Nephron (organoid): ENCODE data around the gene SERPINA10.
A peak's percentile ranks its signal among the peaks of the same experiment; 100 is the strongest.

Experiments
- H3K27ac Mint-ChIP-seq, 3 experiments: 2 replicates each; pipeline ENCODE4 v1.8.0; 2020; ENCODE audit warnings: mixed read lengths in 3 of 3, mild to moderate bottlenecking in 2 of 3, moderate library complexity in 1 of 3
- H3K27me3 Mint-ChIP-seq: 2 replicates; pipeline ENCODE4 v1.8.0; 2021; ENCODE audit warnings: low read depth, mild to moderate bottlenecking, moderate library complexity, mixed read lengths
- H3K36me3 Mint-ChIP-seq: 2 replicates; pipeline ENCODE4 v1.8.0; 2020; ENCODE audit warnings: low read depth, mixed read lengths
- H3K4me1 Mint-ChIP-seq: 2 replicates; pipeline ENCODE4 v1.8.0; 2020; ENCODE audit warnings: mixed read lengths
- H3K4me3 Mint-ChIP-seq, 3 experiments: 2 replicates each; pipeline ENCODE4 v1.8.0; 2020; ENCODE audit warnings: mild to moderate bottlenecking in 3 of 3, mixed read lengths in 3 of 3, moderate library complexity in 2 of 3
- H3K9me3 Mint-ChIP-seq: 2 replicates; pipeline ENCODE4 v1.8.0; 2020; ENCODE audit warnings: mixed read lengths
- TF ChIP-seq, protein P1 (sequence below), 3 experiments: fragments of 200-600 bp; sonication (generic); IDR thresholded peaks; one replicate each; pipeline ENCODE4 v1.5.0; 2021; ENCODE audit warnings: antibody characterized with exemption in 3 of 3; ENCODE audit not compliant: unreplicated experiment in 3 of 3

Gene SERPINA10

DNA sequence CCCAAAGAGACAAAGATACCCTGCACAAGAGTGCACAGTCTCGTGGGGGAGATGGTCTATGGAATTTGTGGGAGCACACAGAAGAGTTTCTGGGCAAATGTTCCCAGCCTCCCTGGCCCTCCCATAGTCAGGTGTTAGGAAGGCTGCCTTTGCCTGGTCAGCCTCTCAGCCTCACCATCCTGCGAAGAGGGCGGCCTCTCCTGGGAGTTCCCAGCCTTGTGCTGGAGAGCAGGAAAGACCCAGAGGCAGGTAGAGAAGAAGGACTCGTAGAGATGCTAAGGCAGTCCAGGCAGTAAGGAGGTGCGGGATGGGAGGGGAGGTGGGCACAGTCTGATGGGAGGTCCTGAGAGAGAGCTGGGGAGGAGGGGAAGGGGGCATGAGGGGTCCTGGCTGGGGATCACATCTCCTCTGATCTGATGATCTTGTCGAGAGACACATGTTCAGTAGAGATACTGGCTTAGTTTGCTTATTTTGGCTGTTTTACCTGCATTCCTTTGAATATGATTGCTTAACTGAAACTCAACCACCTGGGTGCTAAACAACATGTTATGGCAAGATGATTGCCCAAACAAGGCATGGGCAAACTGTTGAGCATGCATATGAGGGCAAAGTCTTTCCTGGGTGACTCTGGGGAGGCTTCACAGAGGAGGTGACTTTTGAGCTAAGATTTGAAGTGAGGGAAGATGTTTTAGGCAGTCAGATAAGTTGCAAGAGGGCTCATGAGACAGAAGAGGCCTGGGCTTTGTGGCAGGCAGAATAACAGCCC is 19.6 kb upstream of the SERPINA10 start:
- Mint-ChIP-seq H3K4me1 (no peaks in the 10 kb centered on the region), H3K27ac (no peak overlapping the region), H3K9me3 (peaks cover 19% of the 10 kb centered on the region), H3K36me3 (no peaks in the 10 kb centered on the region), H3K27me3 (peaks cover 16% of the 10 kb centered on the region), H3K4me3 (no peak overlapping the region)
- TF ChIP-seq, protein P1, sequence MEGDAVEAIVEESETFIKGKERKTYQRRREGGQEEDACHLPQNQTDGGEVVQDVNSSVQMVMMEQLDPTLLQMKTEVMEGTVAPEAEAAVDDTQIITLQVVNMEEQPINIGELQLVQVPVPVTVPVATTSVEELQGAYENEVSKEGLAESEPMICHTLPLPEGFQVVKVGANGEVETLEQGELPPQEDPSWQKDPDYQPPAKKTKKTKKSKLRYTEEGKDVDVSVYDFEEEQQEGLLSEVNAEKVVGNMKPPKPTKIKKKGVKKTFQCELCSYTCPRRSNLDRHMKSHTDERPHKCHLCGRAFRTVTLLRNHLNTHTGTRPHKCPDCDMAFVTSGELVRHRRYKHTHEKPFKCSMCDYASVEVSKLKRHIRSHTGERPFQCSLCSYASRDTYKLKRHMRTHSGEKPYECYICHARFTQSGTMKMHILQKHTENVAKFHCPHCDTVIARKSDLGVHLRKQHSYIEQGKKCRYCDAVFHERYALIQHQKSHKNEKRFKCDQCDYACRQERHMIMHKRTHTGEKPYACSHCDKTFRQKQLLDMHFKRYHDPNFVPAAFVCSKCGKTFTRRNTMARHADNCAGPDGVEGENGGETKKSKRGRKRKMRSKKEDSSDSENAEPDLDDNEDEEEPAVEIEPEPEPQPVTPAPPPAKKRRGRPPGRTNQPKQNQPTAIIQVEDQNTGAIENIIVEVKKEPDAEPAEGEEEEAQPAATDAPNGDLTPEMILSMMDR (IDR thresholded peaks at IDR 0.05; ENCODE audit: unreplicated experiment in 3 of 3), result no peak

DNA sequence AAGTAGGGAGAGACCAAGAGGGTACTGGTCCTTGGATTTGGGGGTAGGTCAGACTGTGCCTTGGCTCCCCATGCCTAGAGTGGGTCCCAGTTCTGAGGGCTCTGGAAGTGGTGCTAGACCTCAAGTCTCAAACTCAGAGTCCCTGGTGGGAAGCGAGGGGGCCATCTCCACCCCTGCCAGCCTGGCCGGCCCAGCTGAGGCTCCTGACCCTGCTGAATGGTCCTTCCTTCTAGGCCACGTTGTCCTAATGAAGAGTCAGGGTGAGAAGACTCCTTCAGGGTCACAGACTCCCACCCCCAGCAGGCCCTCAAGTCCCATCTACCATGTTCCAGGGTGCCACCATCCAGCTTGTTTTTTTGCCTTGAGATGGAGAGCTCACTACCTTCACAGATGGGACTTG is 17.2 kb upstream of the SERPINA10 start:
- Mint-ChIP-seq H3K4me1 (no peaks in the 10 kb centered on the region), H3K4me3 (no peak overlapping the region), H3K9me3 (peaks cover 23% of the 10 kb centered on the region), H3K27me3 (peaks cover 16% of the 10 kb centered on the region), H3K27ac (no peak overlapping the region), H3K36me3 (no peaks in the 10 kb centered on the region)
- TF ChIP-seq, protein P1 (IDR thresholded peaks at IDR 0.05; ENCODE audit: unreplicated experiment in 3 of 3), result no peak

DNA sequence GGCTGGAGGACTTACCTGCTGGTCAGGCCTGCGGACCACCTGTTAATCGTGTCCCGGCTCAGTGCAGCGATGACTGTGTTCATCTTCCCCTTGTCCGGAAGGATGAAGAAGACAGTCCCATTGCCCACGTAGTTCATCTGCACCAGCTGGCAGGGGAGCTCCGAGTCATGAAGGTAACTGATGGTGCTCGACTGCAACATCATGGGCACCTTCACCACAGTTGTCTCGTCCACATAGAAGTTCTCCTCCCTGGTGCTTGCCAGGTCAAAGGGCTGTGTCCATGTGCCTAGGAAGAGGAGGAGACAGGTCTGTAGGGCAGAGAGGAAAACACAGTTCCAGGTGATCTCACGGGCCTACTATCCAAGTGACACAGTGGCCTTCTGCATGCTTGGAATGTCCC is 16.7 kb upstream of the SERPINA10 start:
- Mint-ChIP-seq H3K4me1 (no peaks in the 10 kb centered on the region), H3K9me3 (peaks cover 23% of the 10 kb centered on the region), H3K27ac (no peak overlapping the region), H3K36me3 (no peaks in the 10 kb centered on the region), H3K27me3 (peaks cover 16% of the 10 kb centered on the region), H3K4me3 (no peak overlapping the region)
- TF ChIP-seq, protein P1 (IDR thresholded peaks at IDR 0.05; ENCODE audit: unreplicated experiment in 3 of 3), result no peak

DNA sequence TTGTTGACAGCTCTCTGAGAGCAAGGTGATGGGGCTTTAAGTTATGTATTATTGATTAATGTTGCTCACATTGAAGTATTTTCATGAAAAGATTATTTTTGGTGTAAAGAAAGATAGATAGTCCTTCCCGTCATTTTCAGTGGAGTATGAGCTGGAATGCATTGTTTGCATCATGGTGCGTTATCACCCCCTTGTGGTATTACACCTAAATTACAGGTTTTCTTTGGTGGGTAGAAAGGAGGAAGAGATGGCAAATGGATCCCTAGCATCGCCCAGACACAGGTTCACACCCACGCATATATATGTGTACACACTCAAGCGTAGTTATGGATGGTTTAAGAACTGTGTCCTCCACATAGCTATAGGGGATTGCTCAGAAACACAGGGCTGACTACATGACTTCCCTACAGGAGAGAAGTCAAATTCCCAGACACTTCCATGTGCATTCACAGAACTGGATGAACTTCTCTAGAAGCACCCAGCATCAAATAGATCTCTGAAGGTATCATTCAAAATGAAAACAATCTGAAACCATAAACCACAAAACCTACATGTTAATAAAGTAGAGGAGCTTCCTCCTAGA is 14.4 kb upstream of the SERPINA10 start:
- H3K27ac Mint-ChIP-seq, result no peak overlapping the region
- H3K9me3 Mint-ChIP-seq, result peaks cover 30% of the 10 kb centered on the region
- no peak overlapping the region for H3K4me3 Mint-ChIP-seq
- TF ChIP-seq, protein P1 (IDR thresholded peaks at IDR 0.05; ENCODE audit: unreplicated experiment in 3 of 3), result peak in 1 of 3 experiments; percentile 23
- H3K36me3 Mint-ChIP-seq, result no peaks in the 10 kb centered on the region
- H3K27me3 Mint-ChIP-seq, result peaks cover 15% of the 10 kb centered on the region
- H3K4me1 Mint-ChIP-seq, result no peaks in the 10 kb centered on the region

DNA sequence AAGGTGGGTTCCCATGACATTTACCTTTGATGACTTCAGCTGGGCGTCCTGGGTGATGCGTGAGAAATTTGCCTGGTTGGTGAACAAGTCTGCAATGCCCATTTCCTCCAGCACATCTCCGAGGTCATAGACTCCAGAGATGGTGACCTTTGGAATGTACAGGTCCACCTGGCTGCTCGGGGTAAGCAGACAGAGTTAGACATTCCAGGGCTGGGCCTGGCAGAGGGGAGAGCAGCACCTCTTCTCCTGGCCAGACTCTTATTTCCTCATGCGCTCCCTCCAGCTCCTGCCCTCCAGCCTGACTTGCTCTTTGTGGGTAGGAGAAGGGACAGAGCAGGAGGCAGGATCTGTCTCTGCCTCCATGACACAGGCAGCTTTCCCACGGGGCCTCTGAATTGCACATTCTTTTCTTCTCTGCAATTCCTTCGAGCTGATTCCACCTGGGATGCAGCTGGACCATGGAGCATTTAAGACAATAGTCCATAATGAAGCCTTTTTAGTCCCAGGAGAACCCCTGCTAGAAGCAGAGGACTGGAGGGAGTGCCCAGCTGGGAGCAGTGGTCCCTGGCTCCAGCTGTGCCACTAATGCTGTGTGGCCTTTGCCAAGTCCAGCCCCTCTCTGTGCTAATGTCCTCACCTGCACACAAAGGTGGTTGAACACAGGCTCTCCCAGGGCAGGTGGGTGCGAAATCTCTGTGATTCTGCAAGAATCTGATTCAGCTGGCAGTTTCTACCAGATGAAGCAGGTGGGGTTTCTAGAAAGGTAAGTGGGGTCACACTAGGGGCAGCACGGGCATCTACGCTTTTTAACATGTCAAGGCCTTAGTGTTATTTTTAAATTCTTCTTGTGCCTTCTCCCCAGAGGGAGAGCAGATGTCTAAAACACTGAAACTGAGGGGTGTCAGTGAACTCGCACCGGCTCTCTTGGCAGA is 13.2 kb upstream of the SERPINA10 start:
- no peak overlapping the region for H3K4me3 Mint-ChIP-seq
- TF ChIP-seq, protein P1 (IDR thresholded peaks at IDR 0.05; ENCODE audit: unreplicated experiment in 3 of 3), result no peak
- no peaks in the 10 kb centered on the region for H3K4me1 Mint-ChIP-seq
- no peaks in the 10 kb centered on the region for H3K36me3 Mint-ChIP-seq
- peaks cover 15% of the 10 kb centered on the region for H3K27me3 Mint-ChIP-seq
- H3K9me3 Mint-ChIP-seq, result peaks cover 33% of the 10 kb centered on the region
- no peak overlapping the region for H3K27ac Mint-ChIP-seq
